Body of pancreas (tissue), 4 donors: ENCODE measurements around the gene TPP1.

Experiments
- CTCF ChIP-seq, 7 experiments: fragments of 450-650 bp in 4 of 7; fragments of 200-600 bp in 3 of 7; sonication (generic) in 3 of 7; IDR thresholded peaks; one replicate each; pipeline ENCODE4 v1.5.1; 2016 to 2019; ENCODE audit warnings: antibody characterized with exemption in 7 of 7
- POLR2A ChIP-seq, 3 donors: fragments of 450-650 bp; IDR thresholded peaks; one replicate each; pipeline ENCODE4 v1.6.1; 2016; ENCODE audit warnings: antibody characterized with exemption in 3 of 3, mild to moderate bottlenecking in 2 of 3

- TF ChIP-seq POLR2A (IDR thresholded peaks at IDR 0.05) = no peak
- TF ChIP-seq CTCF (IDR thresholded peaks at IDR 0.05) = no peak
These were observed 35.6 kb downstream of the TPP1 start for GRCh38 chr11:6583584-6583983.
